ENCODE results near the gene CGB2. TPM values are rescaled to one million over a fixed set of nuclear protein-coding genes. Genes with fewer than 3 reads are reported as not detected.
A peak's percentile ranks its signal among the peaks of the same experiment; 100 is the strongest.

CGB2 gene
- total RNA-seq, 1 experiment from 2014 or later, result not detected

DNA sequence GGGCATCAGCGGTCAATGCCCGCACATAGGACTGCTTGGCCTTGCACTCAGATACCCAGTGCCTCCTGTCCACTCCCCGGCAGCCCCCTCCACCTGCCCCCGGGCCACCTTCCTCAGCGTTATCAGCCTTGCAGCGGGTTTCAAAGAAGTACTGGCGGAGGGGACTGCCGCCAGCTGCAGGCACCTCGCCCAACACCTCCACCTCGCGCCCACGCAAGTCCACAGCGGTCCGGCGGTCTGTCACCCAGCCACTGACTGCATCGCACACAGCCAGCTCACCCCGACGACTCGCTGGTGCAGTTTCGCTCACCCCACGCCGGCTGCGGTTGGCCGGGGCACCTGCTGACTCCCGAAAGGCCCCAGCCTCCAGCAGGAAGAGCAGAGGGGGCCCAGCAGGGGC is 29.8 kb downstream of the CGB2 start:
- TF ChIP-seq, protein P1, sequence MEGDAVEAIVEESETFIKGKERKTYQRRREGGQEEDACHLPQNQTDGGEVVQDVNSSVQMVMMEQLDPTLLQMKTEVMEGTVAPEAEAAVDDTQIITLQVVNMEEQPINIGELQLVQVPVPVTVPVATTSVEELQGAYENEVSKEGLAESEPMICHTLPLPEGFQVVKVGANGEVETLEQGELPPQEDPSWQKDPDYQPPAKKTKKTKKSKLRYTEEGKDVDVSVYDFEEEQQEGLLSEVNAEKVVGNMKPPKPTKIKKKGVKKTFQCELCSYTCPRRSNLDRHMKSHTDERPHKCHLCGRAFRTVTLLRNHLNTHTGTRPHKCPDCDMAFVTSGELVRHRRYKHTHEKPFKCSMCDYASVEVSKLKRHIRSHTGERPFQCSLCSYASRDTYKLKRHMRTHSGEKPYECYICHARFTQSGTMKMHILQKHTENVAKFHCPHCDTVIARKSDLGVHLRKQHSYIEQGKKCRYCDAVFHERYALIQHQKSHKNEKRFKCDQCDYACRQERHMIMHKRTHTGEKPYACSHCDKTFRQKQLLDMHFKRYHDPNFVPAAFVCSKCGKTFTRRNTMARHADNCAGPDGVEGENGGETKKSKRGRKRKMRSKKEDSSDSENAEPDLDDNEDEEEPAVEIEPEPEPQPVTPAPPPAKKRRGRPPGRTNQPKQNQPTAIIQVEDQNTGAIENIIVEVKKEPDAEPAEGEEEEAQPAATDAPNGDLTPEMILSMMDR (IDR thresholded peaks at IDR 0.05; ENCODE audit: insufficient read depth in 1 of 2, low read depth in 1 of 2, low read length in 1 of 2, severe bottlenecking in 1 of 2, unreplicated experiment in 1 of 2), result no peak
- Histone ChIP-seq H3K9me3 (no peaks in the 10 kb centered on the region), H3K36me3 (ENCODE audit: control insufficient read depth, insufficient read depth, low read length) (no peaks in the 10 kb centered on the region), H3K27me3 (replicated peaks; ENCODE audit: control insufficient read depth, insufficient read depth, low read length) (no peaks in the 10 kb centered on the region), H3K4me3 (ENCODE audit: low read depth, low read length) (no peak overlapping the region), H3K4me1 (peaks cover 25% of the 10 kb centered on the region)
- Mint-ChIP-seq H3K4me3 (ENCODE audit: unreplicated experiment) (no peak overlapping the region), H3K9me3 (ENCODE audit: unreplicated experiment) (no peaks in the 10 kb centered on the region), H3K4me1 (ENCODE audit: low read depth, unreplicated experiment) (peaks cover 18% of the 10 kb centered on the region), H3K36me3 (ENCODE audit: insufficient read depth, unreplicated experiment) (peaks cover 6% of the 10 kb centered on the region), H3K27me3 (ENCODE audit: insufficient read depth, unreplicated experiment) (peaks cover 6% of the 10 kb centered on the region), H3K27ac (ENCODE audit: unreplicated experiment) (no peak overlapping the region)
- POLR2A ChIA-PET, result no interaction called here
- BruUV-seq (replicated peaks), result no TSS peak
- intact Hi-C loops (cut with micrococcal nuclease; ENCODE audit: unreplicated experiment), result no loop called here
- DNase-seq, result no peak
- CTCF ChIA-PET, result no interaction called here

DNA sequence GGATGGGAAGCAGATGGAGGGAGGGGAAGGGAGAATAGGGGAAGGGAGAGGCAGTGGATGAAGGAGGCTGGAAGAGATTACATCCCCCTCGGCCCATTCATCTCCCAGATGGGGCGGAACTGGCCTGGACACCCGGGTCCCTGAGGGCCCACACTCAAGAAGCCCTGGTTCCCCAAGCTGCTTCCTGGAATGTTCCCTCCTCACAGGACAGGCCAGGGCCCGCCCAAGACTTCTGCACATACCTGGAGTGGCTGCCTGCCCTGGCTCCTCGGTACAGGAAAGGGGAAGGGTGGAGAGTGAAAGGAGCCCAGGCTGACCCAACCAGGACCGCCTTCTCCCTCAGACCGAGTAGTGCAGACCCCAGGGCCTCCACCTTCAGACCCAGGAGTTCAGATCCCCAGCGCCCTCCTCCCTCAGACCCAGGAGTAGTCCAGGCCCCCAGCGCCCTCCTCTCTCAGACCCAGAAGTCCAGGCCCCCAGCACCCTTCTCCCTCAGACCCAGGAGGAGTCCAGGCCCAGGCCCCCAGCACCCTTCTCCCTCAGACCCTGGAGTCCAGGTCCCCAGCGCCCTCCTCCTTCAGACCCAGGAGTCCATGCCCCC is 32.4 kb downstream of the CGB2 start:
- peaks cover 6% of the 10 kb centered on the region for H3K36me3 Mint-ChIP-seq (ENCODE audit: insufficient read depth, unreplicated experiment)
- H3K27me3 Mint-ChIP-seq (ENCODE audit: insufficient read depth, unreplicated experiment), result no peaks in the 10 kb centered on the region
- CTCF ChIA-PET, result interaction anchor here (0.6 to 1.8 kb wide), 8 partner anchors 8 to 1293 kb away, joined by 4 to 16 read pairs (median 5); a partner anchor contains a TSS
- Histone ChIP-seq H3K9me3 (no peaks in the 10 kb centered on the region), H3K4me3 (ENCODE audit: low read depth, low read length) (peak overlapping the region; percentile 38), H3K27me3 (replicated peaks; ENCODE audit: control insufficient read depth, insufficient read depth, low read length) (no peaks in the 10 kb centered on the region), H3K36me3 (ENCODE audit: control insufficient read depth, insufficient read depth, low read length) (no peaks in the 10 kb centered on the region), H3K4me1 (peaks cover 34% of the 10 kb centered on the region)
- peaks cover 10% of the 10 kb centered on the region for H3K9me3 Mint-ChIP-seq (ENCODE audit: unreplicated experiment)
- H3K4me3 Mint-ChIP-seq (ENCODE audit: unreplicated experiment), result peak overlapping the region; percentile 71
- TF ChIP-seq, protein P1 (IDR thresholded peaks at IDR 0.05; ENCODE audit: insufficient read depth in 1 of 2, low read depth in 1 of 2, low read length in 1 of 2, severe bottlenecking in 1 of 2, unreplicated experiment in 1 of 2), result no peak
- H3K27ac Mint-ChIP-seq (ENCODE audit: unreplicated experiment), result peak overlapping the region; percentile 73
- DNase-seq, result peak; percentile 55 to 80
- POLR2A ChIA-PET, result interaction anchor here (0.6 to 1.2 kb wide), 5 partner anchors 8 to 161 kb away, joined by 3 to 8 read pairs (median 3); partner anchors contain the start of genes GYS1 and RUVBL2
- intact Hi-C loops (cut with micrococcal nuclease; ENCODE audit: unreplicated experiment), result loop anchor here (2.0 kb wide), 1 partner anchor 21 kb away; the partner anchor contains the start of gene SNRNP70
- peaks cover 26% of the 10 kb centered on the region for H3K4me1 Mint-ChIP-seq (ENCODE audit: low read depth, unreplicated experiment)
- BruUV-seq (replicated peaks), result no TSS peak

DNA sequence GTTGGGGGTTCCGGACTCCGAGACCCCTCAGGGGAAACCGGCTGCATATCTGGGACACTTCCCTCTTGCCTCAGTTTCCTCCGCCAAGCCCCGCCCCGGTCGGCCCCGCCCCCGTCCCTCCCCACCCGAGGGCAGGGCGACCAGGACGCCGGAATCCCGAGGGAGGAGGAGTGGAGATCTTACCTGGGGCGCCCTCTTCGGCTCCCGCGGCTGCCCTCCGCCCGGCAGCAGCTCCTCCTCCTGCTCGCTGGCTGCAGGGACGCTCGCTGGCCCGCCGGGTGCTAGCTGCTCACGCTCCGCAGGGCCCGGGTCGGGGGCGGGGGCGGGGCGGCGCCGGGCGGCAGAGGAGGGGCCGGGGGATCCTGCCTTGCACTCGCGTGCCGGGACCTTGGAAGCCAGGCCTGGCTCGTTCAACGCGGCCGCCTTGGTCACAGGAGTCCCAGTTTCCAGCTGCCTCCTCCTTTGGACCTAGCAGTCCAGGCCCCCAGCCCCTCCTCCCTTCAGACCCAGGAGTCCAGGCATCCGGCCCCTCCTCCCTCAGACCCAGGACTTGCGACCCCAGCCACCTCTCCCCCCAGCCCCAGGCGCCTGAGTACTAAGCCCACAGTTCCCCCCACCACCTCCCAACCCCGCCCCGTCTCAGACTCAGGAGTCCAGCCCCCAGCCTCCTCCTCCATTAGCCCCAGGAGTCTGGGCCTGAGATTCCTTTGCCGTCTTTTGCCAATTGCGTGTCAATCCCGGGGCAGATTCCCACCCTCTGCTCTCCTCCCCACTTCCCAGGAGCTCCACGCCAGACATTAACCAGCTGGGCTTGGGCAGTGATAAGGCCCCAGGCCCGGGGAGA is 33.3 kb downstream of the CGB2 start, which contains the start of gene NTF4:
NTF4 (minus strand) TSS at position 51 of the 844 bp plus-strand sequence. CDS start 2,821 bp downstream, outside the sequence.
- no peaks in the 10 kb centered on the region for H3K36me3 ChIP-seq (ENCODE audit: control insufficient read depth, insufficient read depth, low read length)
- intact Hi-C loops (cut with micrococcal nuclease; ENCODE audit: unreplicated experiment), result loop anchor here (2.0 kb wide), 1 partner anchor 20 kb away; the partner anchor contains the start of gene SNRNP70
- no peaks in the 10 kb centered on the region for H3K9me3 ChIP-seq
- peak within 1 kb of the TSS; percentile 73 for H3K27ac Mint-ChIP-seq (ENCODE audit: unreplicated experiment)
- TF ChIP-seq, protein P1 (IDR thresholded peaks at IDR 0.05; ENCODE audit: insufficient read depth in 1 of 2, low read depth in 1 of 2, low read length in 1 of 2, severe bottlenecking in 1 of 2, unreplicated experiment in 1 of 2), result peak in 1 of 2 experiments; percentile 29
- peaks cover 18% of the 10 kb centered on the region for H3K9me3 Mint-ChIP-seq (ENCODE audit: unreplicated experiment)
- peaks cover 26% of the 10 kb centered on the region for H3K4me1 Mint-ChIP-seq (ENCODE audit: low read depth, unreplicated experiment)
- DNase-seq, result peak; percentile 92
- peak within 1 kb of the TSS; percentile 71 for H3K4me3 Mint-ChIP-seq (ENCODE audit: unreplicated experiment)
- POLR2A ChIA-PET, result interaction anchor here (0.6 to 1.2 kb wide), 7 partner anchors 9 to 279 kb away, joined by 3 to 8 read pairs (median 3); partner anchors contain the start of genes GYS1 and RUVBL2
- peaks cover 34% of the 10 kb centered on the region for H3K4me1 ChIP-seq
- no peaks in the 10 kb centered on the region for H3K27me3 ChIP-seq (replicated peaks; ENCODE audit: control insufficient read depth, insufficient read depth, low read length)
- CTCF ChIA-PET, result interaction anchor here (0.6 to 1.8 kb wide), 11 partner anchors 9 to 1292 kb away, joined by 4 to 16 read pairs (median 5); partner anchors contain the start of genes AP2A1, GYS1 and RUVBL2
- H3K4me3 ChIP-seq (ENCODE audit: low read depth, low read length), result peak within 1 kb of the TSS; percentile 38
- peaks cover 9% of the 10 kb centered on the region for H3K36me3 Mint-ChIP-seq (ENCODE audit: insufficient read depth, unreplicated experiment)
- no TSS peak for BruUV-seq (replicated peaks)
- H3K27me3 Mint-ChIP-seq (ENCODE audit: insufficient read depth, unreplicated experiment), result no peaks in the 10 kb centered on the region

All from Caco-2 (cell line).